RCC 7860 (cell line): ENCODE results near the gene SFTPD.
"Not testable (repeated sequence)": the region's sequence is repeated elsewhere in the genome, so short reads cannot be mapped to it uniquely, and the experiment has no call there.

ENCODE experiments used
- DNase-seq: peaks from one replicate; pipeline ENCODE4 v3.0.0-alpha.2; 2015; ENCODE audit warnings: low spot score
- FAIRE-seq: peaks from 2 replicates; lab custom pipeline; 2012; peaks lifted over from hg19 to GRCh38; lab: Jason Lieb, UNC

SFTPD gene

GRCh38 chr10:79948976-79949722 lies at the start of gene SFTPD:
TSS of gene SFTPD (minus strand) at chr10:79949105. CDS start at chr10:79946659, 2,446 bp downstream.
- no peak for DNase-seq

GRCh38 chr10:79995979-79996634 lies 47.2 kb upstream of the SFTPD start:
- DNase-seq = no peak
- no peak for FAIRE-seq

More at GRCh38 chr10:79948976-79949722, at the start of gene SFTPD:
- no peak for FAIRE-seq

- DNase-seq = no peak
- no peak for FAIRE-seq
Measured at GRCh38 chr10:79994556-79994955, 45.7 kb upstream of the SFTPD start.

DNA sequence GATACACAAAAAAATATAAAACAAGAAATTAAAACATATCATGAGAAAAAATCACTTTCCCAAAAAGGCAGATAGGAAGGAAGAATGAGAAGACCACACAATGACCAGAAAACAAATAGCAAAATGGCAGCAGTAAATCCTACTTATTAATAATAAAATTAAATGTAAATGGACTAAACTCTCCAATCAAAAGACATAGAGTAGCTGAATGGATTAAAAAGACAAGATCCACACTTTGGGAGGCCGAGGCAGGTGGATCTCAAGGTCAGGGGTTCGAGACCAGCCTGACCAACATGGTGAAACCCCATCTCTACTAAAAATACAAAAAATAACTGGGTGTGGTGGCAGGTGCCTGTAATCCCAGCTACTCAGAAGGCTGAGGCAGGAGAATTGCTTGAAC lies 39.3 kb upstream of the SFTPD start:
- not testable (repeated sequence) for DNase-seq, FAIRE-seq

DNA sequence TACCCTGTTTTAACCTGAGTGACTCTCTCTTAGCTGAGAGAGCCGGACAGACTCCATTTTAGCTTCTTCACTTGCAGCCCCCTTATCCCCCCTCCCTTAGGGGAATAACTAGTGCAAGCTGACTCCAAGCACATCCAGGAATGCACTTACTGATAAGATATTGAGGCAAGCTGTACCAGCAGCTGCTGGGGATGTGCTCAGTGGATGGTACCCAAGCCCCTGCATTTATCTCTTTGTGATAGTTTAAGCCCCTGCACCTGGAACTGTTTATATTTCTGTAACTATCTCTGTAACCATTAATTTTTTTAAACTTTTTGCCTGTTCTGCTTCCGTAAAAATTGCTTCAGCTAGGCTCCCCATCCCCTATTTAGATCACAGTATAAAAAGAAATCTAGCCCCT lies 37.8 kb upstream of the SFTPD start:
- not testable (repeated sequence) for FAIRE-seq, DNase-seq

DNA sequence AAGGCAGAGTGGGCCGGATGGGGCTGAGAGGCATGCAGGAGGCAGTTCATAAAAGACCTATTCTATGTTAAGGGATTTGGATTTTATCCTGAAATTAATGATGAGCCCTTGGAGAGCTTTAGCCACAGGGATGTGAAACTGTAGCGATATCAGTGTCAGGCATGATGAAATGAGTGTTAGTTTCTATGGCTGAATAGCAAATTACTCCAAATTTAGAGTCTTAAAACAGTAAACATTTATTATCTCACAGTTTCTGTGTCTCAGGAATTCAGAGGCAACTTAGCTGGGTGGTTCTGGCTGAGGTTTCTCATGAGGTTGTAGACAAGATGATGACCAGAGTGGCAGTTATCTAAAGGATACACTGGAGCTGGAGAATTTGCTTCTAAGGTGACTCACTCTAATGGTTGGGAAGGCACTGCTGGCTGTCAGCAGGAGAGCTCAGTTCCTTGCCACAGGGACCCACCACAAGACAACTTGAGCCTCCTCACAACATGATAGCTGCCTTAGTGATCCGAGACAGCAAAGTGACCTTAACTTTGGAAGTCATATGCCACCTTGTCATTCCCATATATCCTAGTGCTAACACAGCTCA lies 36.7 kb upstream of the SFTPD start:
- FAIRE-seq = no peak
- DNase-seq = peak; percentile 23

DNA sequence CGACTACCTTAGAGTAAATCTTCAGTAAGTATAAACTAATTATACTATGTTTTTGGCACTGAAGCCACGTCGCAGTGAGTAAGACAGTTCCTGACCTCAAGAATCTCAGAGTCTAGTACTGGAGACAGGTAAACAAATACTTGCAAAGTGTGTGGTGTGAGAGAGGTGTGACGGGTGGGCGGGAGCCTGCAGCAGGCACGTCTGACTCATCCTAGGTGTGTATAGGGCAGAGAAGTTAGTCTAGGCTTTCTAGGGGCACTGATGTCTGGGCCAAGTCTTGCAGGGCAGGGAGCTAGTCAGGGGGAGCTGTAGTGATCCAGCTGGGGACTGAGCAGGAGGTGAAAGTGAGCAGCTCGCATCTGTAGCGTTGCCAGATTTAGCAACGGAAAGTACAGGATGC lies 35.9 kb upstream of the SFTPD start:
- peak; percentile 33 for DNase-seq
- FAIRE-seq = no peak

- no peak for FAIRE-seq
- no peak for DNase-seq
Measured at GRCh38 chr10:79983286-79983909, 34.5 kb upstream of the SFTPD start.

DNA sequence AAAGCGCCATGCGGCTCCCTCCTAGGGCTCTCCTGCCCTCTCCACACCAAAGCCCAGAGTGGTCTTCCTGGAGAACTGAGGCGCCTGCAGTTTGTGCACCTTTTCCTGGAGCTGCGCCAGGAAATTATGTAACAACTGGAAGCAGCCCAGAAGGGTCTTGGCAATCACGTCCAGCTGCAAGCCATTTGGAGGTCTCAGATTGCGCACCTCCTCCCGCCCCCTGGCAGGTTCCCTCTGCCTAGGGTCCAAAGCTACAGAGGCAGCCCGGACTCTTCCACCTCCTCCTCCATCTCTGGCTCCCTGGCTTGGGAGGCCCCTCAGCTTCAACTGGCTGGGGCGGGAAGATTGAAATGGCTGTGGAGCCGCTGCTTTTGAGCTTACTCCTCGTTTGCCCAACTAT lies 34.0 kb upstream of the SFTPD start:
- FAIRE-seq = no peak
- DNase-seq = no peak

DNA sequence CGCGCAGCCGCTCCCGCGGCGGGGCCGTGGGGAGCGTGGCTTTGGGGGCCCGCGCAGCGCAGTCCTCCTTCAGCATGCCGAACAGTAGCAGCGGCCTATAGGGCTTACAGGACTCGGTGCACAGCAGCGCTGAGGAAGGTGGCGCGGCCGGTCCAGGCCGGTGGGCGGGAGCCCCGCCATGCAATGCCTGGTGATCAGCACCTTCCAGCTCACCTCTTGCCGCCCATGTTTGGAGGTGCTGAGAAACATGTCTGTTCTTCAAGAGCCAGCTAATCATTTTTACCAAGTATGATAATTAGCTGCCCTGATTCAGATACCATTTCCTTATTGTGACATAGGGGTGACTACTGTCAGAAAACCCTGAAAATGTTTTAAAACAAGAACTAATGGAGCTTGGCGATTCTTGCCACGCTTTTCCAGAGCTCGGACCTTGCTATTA lies 33.5 kb upstream of the SFTPD start:
- no peak for DNase-seq
- FAIRE-seq = no peak

DNA sequence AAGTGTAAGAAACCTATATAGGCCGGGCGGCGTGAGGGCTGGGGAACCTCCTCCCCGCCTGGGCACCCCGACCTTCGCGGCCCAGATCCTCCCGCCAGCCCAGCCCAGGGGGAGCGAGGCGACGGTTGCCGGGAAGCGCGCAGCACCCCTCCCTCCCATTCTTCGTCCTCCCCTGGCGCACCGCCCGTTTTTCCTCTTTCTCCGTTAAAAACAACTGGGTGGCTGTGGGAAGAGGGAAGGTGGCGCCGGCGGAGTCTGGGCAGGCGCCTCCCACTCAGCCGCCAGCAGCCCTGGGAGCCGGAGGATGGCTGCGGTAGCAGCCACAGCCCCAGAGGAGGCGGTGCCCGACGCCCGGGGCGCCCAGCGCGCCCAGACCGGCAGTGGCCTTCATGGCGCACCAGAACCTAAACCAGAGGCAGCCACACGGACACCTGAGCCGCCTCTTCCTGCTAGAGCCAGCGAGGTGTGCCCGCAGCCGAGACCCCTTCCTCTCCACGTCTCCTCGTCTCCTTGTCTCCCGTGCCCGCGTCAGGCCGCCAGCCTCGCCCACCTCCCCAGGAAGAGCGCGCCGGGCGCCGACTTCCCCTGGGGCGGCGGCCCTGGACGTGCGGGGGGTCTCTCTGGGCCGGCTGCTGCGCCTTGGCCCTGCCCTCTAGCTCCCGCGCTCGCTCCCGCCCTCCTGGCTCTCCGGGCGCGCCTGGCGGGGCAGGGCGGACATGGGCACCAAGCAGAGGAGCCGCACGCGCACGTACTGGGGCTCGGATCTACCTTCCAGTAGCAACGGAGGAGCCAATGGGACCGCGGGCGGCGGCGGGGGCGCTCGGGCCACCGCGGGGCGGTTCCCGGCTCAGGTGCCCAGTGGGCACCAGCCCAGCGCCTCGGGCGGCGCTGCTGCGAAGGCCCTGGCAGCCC lies 32.8 kb upstream of the SFTPD start:
- FAIRE-seq (no peak), DNase-seq (no peak)

GRCh38 chr10:79980711-79981110 lies 31.8 kb upstream of the SFTPD start:
- DNase-seq (no peak), FAIRE-seq (no peak)

DNA sequence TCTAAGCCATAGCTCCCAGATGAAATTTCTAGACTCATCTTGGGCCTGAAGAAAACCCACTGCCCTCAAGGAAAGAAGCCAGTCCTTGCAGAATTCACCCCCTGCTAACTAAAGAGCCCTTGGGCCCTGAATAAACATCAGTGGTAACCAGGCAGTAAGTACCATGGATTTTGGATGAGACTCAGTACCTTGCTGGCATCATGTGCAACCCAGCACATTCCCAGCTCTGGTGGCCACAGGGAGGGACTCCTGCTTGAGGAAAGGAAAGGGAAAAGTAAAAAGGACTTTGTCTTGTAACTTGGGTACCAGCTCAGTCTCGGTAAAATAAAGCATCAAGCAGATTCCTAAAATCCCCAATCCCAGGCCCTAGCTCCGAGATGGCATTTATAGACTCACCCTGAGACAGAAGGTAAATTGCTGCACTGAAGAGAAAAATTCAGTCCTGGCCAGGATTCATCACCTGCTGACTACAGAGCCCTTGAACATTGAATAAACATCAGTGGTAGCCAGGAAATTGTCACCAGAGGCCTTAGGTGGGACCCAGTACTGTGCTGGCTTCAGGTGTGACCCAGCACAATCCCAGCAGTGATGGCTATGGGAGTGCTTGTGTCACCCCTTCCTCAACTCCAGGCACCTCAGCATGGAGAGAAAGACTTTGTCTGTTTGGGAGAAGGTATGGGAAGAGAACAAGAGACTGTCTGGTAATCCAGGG lies 31.2 kb upstream of the SFTPD start:
- FAIRE-seq = no peak
- no peak for DNase-seq

DNA sequence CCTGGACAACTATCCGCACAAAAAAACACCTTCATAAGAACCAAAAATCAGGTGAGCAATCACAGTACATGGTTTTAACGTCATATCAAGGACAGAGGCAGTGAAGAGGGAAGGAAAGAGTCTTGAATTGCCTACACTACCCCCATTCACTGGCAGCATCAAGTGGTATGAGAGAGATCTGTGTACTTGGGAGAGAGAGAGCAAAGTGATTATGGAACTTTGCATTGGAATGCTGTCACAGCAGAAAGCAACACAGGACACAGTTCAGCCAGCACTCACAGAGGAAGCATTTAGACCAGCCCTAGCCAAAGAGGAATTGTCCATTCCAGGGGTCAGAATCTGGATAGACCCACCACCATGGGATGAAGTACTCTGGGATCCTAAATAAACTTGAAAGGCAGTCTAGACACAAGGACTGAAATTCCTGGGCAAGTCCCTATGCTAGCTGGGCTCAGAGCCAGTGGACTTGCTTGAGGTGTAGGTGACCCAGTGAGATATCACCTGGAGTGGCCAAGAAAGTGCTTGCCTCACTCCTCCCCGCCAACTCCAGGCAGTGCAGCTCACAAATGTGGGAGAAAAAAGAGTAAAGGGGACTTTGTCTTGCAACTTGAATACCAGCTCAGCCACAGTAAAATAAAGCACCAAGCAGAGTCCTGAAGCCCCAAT lies 30.5 kb upstream of the SFTPD start:
- FAIRE-seq = no peak
- DNase-seq = no peak

DNA sequence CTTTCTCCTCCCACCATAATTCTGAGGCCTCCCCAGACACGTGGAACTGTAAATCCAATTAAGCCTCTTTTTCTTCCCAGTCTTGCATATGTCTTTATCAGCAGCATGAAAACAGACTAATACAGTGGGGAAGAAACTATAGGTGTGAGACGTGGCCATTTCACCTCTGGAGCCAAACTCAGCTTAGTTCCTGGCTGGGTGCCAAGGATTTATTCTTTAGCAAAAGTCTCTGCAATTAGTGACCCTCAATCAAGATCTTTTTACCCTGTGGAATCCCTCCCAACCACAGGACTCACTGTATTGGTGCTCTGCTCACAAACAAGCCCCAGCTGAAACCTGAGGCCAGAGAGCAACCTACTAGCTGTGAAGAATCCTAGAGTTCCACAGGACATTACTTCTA lies 28.1 kb upstream of the SFTPD start:
- no peak for DNase-seq
- no peak for FAIRE-seq

- no peak for DNase-seq
- no peak for FAIRE-seq
Measured at GRCh38 chr10:79970062-79970461, 21.2 kb upstream of the SFTPD start.

DNA sequence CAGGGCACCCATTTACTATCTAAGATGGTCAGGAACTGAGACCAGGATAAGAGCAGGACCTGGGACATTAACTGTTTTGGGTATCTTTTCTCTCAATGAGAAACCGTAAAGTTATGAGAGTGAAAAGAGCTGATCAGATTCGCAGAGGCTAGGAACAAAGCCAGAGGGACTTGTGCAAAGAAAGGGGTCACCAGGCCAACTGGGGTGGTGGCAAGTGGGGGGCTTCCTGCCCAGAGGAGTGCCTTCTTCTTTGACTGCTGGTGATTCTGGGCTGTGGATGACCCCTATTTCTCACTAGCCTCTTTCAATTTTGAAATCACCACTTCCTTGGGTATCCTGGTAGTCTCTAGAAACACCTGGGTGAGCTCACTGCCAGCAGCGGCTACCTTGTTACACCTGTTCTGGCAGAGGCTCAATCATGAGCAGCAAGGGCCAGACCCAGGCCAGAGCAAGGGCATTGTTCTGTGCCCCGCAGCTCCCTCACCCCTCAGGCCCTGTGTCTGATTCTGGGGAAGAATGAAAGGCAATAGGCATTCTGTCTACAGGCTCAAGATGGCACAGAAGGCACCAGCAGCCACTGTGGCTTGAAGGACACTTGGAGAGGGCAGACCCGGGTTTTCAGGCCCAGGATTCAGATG lies 999 bp downstream of the SFTPD start:
- DNase-seq = no peak
- FAIRE-seq = no peak

DNA sequence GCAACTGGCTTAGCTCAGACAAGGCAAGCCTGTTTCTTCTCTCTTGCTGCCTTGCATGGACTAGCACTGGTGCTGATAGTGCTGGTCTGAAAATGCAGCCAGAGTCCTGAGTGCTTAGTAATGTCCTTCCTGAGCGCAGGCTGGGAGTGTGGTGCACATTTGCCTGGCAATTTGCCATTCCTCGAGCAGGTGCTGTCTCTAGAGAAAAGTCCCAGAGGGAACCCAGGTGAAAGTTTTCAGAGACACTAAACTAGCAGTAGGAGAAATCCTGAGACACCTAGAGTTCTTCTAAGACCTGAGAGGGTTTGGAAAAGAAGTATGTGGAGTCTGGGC lies 1.9 kb downstream of the SFTPD start:
- no peak for DNase-seq
- no peak for FAIRE-seq
